Astrocyte of the hippocampus (primary cell): ENCODE measurements around the gene PPT2.
"Not testable (repeated sequence)": the region's sequence is repeated elsewhere in the genome, so short reads cannot be mapped to it uniquely, and the experiment has no call there.

Experiments
- DNase-seq: peaks from one replicate; pipeline ENCODE4 v3.0.0; 2011; ENCODE audit warnings: low read depth, low spot score

The PPT2 gene

DNA sequence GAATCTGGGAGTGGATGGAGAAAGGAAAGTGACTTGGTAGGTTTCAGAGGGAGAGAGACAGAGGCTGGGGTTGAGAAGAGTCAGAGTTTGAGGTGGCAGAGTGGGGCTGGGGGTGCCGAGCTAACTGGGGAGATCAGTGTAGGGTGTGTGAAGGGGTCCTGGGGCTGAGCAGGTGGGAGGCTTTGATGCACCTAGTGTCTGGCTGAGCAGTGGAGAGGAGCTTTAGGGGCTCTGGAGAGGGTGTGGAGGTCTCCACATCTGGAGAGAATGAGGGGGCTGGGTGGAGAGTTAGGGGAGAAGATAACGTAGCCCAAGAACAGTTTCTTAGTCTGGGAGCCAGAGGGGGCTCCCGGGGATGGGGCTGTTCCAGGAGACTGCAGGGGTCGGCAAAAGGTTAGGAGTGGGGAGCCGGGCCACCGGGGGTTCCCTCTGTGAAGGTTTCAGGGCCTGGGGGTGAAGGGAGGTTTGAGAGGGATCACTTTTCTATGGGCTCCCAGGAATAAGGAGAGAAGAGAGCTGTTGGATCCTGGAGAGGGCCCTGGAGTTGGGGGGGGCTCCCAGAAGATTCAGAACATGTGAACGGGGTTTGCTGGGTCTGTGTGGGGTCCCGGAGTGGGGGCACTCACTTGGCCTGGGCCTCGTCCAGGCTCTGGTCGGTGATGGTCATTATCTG is 35.3 kb downstream of the PPT2 start:
- no peak for DNase-seq

DNA sequence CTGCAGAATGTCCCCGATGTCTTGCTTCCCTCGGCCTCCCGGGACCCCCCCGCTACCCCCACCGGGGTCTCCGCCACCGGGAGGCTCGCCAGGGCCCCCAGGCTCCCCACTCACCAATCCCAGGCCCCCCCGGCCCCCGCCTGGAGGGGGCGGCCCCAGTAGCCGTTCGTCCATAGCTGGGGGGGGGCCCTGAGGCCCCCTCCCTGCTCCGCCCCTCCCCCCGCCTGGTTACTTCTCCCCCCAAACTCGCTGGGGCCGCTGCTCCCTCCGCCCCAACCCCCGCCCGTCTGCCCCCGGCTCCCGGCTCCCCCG is 35.8 kb downstream of the PPT2 start:
- no peak for DNase-seq

DNA sequence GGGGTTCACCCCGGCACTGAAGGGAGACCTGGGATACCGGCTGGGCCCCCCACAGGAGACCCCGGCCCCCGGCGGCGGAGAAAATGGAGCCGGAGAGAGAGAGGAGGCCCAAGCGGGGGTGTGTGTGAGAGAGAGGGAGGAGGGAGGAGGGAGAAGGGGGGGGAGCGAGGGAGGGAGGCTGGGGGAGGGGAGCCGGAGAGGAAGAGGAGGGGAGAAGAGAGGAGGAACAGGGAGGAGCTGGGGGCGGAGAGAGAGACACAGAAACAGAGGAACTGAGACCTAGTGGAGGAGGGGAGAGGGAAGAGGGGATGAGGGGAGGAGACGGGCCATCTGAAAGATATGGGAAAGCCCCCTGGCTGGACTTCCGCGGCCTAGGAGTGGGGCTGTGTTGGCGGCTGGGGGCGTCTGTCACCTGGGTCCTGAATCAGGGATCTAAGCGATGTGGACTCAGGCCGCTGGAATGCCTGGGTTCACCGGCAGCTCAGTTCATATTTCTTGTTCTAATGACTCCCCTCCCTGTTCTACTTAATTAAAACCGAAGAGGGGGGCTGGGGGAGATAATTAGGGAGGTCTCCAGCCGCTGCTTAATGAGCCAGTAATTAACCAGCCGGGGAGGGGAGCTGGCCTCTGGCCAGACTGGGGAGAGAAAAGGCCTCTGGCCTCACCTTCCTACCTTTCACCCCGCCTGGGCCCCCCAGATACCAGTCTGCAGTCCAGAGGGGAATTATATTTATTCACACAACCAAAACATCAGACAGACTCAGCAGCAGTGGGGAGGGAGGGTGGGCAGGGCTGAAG is 36.3 kb downstream of the PPT2 start, which contains the start of gene PBX2:
Gene PBX2, minus strand, starts transcription at position 149 of the 798 bp plus-strand sequence. CDS start 287 bp downstream, outside the sequence.
- DNase-seq: peak; percentile 93

DNA sequence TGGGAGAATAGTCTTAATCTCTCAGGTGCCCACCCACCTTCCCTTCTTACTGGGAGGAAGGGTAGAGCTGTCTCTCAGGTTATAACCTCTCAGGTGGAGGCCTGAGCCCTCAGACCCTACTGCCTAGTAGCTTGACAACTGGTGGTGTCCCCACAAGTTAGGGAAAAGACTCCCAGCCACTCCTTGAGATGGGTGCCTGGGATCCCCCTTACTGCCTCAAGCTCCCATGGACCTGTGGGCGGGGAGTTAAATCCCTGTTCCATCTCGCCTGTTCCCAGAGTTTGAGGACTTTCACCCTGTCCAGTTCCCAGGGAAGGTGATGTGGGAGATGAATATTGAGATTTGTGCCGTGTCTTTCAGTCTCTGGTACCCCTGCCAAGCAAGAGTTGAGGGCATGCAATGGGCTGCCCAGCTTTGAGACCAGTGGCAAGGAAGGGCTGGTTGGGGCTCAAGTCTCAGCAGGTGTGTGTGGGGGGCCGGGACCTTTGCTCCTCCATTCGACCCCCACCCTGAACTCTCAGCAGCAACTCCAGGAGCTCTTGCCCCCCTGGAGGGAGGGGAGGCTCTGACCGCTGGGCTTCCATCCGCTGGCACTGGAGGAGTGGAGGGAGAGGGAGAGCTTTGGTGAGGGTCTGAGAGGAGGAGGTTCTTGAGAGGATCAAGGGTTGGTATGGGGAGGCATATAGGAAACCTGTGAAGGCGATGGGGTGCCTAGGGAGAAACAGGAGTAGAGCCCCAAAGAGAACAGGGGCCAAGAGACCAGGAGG is 37.2 kb downstream of the PPT2 start:
- no peak for DNase-seq

DNA sequence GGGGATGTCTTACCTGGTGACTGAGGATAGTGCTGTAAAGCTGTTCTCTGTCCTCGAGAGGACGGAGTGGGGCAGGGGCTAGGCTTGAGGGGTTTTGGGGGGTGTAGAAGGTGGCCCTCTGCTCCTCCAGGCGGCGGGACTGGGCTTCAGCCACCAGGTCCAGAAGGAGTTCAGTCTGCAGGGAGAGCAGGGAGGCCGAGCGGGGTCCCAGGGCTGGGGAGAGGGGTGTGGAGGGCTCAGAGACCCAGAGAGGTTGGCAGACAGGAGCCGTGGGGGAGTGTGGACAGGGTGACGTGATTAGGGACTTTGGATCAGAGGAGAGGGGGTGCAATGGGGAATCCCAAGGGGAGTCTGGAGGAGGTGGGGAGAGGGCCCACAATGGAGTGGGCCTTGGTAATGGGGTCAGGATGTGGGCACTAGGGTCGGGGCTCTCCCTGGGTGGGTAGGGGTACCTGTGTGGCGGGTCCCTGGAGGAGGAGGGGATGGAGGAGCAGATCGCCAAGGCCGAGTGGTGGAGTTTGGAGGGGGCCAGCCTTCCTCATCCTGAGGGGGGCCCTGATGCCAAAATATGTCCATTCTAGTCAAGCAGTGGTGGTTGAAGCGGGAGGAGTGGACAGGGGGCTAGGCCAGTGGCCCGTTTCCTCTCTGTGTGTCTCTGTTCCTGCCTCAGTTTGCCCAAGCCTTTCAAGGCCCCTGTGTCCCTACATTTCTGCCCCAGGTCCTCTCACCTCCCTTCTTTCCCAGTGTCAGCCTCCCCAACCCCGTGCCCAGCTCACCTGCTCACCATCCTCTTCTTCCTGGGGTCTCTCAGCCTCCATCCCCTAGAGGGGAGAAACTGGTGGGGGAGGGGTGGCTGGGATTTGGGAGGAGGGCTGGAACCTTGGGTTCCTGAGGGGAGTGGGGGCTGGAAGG is 38.0 kb downstream of the PPT2 start:
- DNase-seq: no peak

DNA sequence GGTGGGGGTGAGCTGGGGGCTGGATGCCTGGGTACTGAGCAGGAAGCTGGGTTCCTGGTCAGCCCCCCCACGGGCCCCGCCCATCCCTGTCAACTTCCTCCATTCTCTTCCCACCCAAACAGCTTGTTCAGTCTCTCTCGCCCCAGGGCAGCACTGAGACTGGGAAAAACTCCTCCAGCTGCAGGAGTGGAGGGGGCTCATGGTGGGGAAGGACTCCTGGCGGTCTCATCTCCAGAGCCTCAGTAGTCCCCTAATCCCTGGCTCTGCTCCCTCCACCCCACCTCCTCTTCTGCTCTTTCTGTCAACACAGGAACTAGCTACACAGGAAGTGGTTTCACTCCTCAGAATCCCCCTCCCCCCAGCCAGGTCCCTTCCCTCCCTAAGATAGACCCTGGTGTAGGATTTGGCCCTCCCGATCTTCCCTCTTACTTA is 38.7 kb downstream of the PPT2 start, which contains the start of gene GPSM3:
Gene GPSM3, minus strand, starts transcription at position 36 of the 432 bp plus-strand sequence. CDS start 130 bp downstream, outside the sequence.
- no peak for DNase-seq

DNA sequence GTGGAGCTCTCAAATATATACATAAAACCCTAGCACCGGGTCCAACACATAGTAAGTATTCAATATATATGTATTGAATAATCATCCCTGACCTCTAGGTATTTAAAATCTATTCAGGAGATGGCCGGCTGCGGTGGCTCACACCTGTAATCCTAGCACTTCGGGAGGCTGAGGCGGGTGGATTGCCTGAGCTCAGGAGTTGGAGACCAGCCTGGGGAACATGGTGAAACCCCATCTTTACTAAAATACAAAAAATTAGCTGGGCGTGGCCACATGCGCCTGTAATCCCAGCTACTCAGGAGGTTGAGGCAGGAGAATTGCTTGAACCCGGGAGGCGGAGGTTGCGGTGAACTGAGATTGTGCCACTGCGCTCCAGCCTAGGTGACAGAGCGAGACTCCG is 39.2 kb downstream of the PPT2 start:
- DNase-seq: not testable (repeated sequence)

DNA sequence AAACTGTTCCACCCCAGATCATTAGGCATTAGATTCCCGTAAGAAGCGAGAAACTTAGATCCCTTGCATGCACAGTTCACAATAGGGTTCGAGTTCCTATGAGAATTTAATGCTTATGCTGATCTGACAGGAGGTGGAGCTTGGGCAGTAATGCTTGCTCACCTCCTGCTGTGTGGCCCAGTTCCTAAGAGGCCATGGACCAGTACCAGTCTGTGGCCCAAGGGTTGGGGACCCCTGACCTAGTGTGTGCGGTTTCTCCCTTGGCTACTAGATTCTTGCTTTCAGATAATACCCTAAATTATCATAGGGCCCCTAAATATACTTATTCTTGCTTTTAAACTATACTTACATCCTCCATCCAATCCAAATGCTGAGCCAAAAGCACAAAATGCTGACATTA is 40.4 kb downstream of the PPT2 start:
- no peak for DNase-seq

DNA sequence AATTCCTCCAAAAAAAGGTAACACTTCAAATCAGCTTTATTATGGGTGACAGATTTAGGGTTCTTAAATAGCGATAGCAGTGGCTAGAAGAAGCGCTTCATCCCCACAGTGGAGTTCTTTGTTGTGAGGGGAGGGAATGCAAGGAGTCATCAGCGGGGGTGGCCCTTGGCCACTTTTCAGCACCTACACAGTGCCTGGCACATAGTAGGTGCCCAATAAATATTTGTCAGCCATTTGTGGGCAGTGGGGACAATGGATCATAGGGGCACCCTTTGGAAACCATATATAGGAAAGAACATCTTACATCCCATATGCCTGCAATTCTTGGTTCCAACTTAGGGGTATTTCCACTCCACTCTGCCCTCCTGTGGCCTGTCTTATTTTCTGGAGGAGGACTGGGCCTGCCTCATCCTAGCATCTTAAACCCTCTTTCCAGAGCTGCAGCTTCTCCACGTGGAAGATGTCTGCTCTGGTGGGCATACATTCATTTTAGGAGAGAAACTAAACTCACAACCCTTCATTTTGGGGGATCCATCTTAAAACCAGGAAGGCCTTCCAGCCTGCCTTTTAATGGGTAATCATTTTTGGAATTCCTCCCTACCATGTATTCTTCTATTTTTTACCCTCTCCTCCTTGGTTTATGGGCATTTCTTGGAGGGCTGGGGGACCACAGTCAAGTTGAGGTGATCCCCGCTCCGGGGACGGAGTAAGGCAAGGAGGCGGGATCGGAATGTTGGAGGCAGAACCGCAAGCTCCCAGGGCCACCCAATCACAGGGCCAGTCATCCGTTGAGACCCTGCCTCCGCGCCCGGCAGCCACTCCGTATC is 41.1 kb downstream of the PPT2 start:
- peak; percentile 67 for DNase-seq

DNA sequence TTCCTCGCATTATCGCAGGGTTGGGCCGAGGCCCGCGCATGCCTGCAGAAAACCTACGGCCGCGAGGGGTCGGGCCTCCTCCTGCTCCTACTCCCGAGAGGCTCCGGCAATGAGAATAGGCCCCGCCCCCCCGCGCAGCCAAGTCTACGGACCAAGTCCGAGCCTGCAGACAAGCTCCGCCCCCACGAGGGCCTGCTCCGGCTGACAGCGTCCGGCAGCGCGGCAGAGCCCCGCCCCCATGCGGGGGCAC is 41.6 kb downstream of the PPT2 start:
- DNase-seq: peak; percentile 100

DNA sequence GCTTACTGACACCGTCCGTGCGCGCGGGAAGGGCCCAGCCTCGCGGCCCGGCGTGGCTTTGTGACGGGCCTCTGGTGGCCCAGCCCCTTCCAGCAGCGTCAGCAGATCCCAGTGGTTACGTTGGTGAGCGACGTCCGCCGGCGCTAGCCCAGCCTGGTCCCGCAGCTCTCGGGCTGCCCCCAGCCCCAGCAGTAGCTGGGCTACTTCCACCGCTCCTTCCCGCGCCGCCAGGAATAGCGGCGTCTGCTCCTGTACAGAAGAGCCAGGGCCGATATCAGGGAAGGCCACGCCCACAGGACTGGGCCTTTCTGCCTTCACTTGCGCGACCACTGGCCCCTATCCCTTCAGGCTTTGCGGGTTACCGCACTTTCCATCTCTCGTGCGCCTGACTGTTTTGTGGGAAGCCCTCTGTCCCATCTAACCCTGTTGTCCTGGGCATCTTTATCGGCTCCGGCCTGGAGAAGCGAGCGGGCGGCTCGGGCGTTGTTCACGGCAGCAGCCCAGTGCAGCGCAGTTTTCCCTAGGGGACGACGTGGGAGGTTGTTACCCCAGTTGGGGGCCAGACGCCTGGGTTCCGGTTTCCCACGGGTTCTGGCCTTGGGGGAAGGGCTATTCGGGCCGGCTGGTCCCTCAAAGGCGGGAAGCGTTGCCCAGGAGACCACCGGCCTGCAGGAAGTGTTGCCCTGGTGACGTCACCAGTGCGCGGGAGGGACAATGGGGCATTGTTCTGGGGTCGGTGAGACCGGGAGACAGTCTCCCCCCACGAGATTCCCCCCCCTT is 42.2 kb downstream of the PPT2 start:
- peak; percentile 94 for DNase-seq

DNA sequence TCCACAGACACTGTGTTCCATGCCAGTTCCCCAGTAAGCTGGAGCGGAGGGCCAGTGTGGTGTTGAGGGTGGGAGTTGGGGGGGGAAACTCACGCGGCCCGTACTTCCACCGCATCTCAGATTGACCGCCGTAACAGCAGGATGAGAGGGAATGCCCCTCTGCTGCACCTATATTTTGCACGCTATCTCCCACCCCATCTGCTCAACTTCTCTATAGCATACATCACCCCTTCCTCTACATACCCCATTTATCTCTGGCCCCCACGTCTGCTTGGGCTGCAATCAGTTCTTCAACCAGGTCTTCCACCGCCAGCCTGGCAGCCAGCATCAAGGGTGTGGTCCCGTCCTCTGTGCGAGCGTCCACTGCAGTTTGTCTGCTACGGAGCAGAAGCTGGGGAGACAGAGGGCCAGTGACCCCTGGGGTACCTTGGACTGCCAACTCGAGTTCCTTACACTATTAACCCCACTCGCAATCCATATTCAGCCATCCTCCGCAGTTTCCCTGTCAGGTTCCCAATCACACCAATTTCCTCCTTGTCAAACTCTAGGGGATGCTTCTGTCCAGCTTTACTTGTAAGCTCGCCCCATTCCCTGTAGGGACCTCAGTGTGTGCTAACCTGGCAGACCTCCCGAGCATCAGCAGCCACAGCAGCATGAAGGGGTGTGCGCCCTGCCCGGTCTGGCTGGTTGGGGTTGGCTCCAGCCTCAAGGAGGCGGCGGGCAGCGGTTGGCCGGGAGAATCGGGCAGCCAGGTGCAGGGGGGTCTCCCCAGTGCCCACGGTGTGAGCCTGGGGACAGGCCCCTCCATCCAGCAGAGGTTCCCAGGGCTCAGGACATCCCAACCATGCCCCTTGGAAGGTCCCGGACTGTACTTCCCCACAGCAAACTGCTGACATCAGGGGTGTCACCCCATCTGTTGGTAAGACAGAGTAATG is 43.0 kb downstream of the PPT2 start:
- peak; percentile 26 for DNase-seq

DNA sequence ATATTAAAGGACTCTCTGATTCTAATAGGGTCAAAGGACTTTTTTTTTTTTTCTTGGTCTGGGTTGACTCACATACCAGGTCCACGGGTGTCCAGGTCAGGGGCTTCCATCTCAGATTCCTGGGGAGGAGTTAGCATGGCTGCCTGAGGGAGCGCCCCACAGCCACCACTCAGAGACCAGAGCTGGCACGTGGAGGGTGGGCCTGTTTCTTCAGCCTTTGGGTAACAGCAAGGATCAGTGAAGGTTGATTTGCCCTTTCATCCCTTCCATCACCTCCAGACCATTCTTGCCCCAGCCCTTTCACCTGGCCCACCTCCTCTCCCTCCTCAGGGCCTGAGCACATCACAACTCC is 44.4 kb downstream of the PPT2 start:
- DNase-seq: no peak

DNA sequence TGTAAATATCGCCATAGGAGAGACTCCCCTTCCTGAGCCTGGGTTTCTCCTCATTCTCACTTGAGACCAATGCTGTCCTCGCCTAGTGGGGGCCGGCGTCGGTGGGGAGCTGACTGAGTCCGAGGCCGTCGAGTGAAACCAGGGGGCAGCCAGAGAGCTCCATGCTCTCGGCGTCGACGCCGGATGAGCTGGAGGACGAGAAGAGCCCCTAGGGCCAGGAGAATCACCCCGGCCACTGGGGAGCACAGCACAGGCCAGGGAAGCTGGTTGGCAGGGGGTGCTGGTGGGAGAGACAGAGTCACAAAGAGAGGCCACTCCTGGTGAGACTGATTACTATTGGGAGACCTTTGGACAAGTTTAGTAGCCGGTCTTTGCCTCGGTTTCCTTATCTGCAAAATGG is 44.9 kb downstream of the PPT2 start:
- DNase-seq: no peak

DNA sequence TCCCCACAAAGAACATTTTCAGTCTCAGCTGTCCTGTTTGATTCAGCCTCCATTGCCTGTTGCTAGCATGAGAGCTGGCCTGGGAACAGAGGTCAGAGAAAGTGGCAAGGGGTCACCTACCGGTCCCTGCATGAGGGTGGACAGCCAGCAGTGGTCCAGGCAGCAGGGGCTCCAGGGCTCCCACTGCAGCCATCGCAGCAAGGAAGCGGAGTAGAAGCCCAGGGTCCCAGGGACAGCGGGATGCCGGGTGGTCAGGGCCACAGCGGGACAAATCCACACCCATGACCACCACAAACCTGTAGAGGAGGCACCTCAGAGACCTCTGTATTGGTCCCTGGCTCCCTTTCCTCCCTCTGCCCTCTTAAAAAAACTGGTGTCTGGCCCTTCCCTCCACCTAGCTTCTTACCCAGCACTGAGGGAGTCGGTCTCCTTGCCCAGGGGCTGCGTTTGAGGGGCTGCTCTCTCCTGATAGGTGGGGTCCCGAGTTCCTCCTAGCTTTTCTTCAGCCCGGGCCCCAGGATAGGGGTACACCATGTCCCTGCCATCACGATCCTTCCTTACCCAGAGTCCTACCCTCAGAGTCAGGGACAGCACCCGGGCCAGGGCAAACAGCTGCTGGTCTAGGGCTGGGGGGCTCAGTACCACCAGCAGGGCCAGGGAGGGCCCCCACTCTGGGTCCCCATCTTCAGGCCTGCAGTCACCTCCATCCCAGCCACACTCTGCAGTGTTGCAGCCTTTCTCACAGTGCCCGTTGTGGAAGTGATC is 47.0 kb downstream of the PPT2 start:
- no peak for DNase-seq

DNA sequence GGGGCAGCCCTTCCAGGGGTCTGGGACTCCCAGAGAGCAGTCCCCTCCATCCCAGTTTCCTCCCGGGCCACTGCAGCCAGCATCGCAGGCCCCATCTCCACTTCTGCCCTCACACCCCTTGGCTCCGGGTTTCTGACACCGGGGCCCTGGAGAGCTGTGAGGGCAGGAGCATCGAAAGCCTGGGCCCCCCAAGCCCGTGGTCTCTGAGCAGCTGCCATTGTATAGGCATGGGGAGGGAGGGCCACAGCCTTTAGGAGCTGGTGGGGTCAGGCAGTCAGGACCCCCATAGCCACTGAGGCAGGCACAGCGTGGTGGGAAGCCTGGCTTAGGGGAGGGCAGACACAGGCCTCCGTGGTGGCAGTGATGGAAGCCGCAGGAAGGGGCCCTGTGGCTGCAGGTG is 48.2 kb downstream of the PPT2 start:
- no peak for DNase-seq

DNA sequence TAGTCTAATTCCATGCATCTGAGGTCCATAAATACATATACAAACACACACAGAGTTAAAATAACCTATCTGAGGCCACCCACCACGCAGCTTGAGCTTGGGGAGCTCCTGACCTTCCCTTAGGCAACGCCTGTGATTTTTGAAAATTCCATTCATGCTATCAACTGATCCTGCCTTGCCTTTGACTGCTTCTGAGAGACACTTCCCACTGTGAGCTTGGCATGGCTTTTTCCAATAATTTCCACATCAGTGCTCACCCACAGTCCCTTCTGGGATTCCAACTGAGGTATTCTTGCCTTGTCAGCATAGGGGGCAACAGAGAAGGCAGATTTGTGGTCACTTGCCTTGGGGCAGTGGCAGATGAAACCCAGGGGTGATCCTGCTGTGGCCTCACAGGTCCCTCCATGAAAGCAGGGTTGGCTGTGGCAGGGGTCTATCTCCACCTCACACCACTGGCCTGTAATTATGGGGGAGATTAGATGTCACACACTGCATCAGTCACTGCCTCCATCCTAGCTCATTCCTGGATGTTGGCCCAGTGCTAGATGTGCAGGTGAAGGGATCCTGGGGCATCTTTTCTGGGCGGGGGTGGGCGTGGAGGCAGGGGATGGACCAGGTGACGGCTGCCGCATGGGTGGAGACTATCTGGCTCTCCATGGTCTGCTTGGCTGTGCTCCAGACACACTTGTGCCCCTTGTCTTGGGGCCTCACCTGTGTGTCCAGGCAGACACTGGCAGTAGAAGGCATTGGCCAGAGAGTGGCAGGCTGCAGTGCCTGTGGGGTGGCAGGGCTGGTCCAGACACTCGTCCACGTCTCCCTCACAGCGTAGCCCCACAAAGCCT is 49.7 kb downstream of the PPT2 start:
- DNase-seq: peak; percentile 46
